Sigmoid colon (tissue), 7 donors: ENCODE results near the gene SFTPB. TPM values are rescaled to one million over a fixed set of nuclear protein-coding genes. Genes with fewer than 3 reads are reported as not detected.
"Not testable (repeated sequence)": the region's sequence is repeated elsewhere in the genome, so short reads cannot be mapped to it uniquely, and the experiment has no call there.

Experiments
- DNase-seq: peaks from one replicate; pipeline ENCODE4 v3.0.0-alpha.2; 2019
- H3K27ac ChIP-seq, 4 donors: fragments of 200-600 bp; sonication (generic); one replicate each; pipeline ENCODE4 v1.5.1; 2016 to 2019; ENCODE audit warnings: mild to moderate bottlenecking in 1 of 4
- H3K27me3 ChIP-seq, 3 donors: fragments of 200-600 bp; sonication (generic); one replicate each; pipeline ENCODE4 v1.5.1; 2019; ENCODE audit warnings: mild to moderate bottlenecking in 1 of 3
- H3K36me3 ChIP-seq, 4 donors: fragments of 200-600 bp; sonication (generic); one replicate each; pipeline ENCODE4 v1.5.1; 2016 to 2019
- H3K4me1 ChIP-seq, 4 donors: fragments of 200-600 bp; sonication (generic); one replicate each; pipeline ENCODE4 v1.5.1; 2017 to 2019
- H3K4me3 ChIP-seq, 4 donors: fragments of 200-600 bp; sonication (generic); one replicate each; pipeline ENCODE4 v1.5.1; 2017 to 2019; ENCODE audit warnings: mild to moderate bottlenecking in 2 of 4, moderate library complexity in 1 of 4
- H3K9me3 ChIP-seq, 4 donors: fragments of 200-600 bp in 3 of 4; sonication (generic) in 3 of 4; one replicate each; pipeline versions ENCODE4 v1.5.1 to v1.6.1; 2013 to 2019
- EP300 ChIP-seq, 4 donors: sonication (generic); formaldehyde crosslinking; IDR thresholded peaks; one replicate each; pipeline ENCODE4 v1.6.1; 2017; ENCODE audit warnings: antibody characterized with exemption in 4 of 4
- POLR2A ChIP-seq, 2 donors: fragments of 450-650 bp; IDR thresholded peaks; one replicate each; pipeline ENCODE4 v1.6.1; 2016; ENCODE audit warnings: antibody characterized with exemption in 2 of 2, mild to moderate bottlenecking in 2 of 2, moderate library complexity in 2 of 2
- POLR2AphosphoS5 ChIP-seq, 4 donors: sonication (generic); formaldehyde crosslinking; IDR thresholded peaks; one replicate each; pipeline ENCODE4 v1.6.1; 2017; ENCODE audit warnings: antibody characterized with exemption in 4 of 4
- WGBS, 2 donors: extraction: QIAGEN DNeasy Blood & Tissue Kit; methylation state at CpG; one replicate each; pipeline ENCODE4 v1.1.7; 2013; 5-methylcytosine and 5-hydroxymethylcytosine counted together
- intact Hi-C: fragments of 100-400 bp; cut with DNase I; formaldehyde crosslinking; loops from one replicate; pipeline ENCODE4 v1.15.1; 2023
- polyA plus RNA-seq, 3 donors: library from polyadenylated mRNA; stranded (reverse); fragments of 200-250 nt; gene quantifications; one replicate each; pipeline ENCODE4 v1.2.3, GENCODE V29; 2013
- total RNA-seq, 4 donors: library from RNA; depleted of rRNA; stranded (reverse); fragments of >200 nt; gene quantifications; one replicate each; pipeline ENCODE4 v1.1.0, GENCODE V29; 2016
- TF ChIP-seq, protein P1 (sequence below), 4 experiments: fragments of 450-650 bp in 3 of 4; fragments of 200-600 bp in 1 of 4; IDR thresholded peaks; one replicate each; pipeline ENCODE4 v1.5.1; 2016 to 2019; ENCODE audit warnings: antibody characterized with exemption in 4 of 4, mild to moderate bottlenecking in 3 of 4, moderate library complexity in 2 of 4
- donor health status: healthy with polysubstance abuse.
- donor health status: Bipolar disorder and iron deficiency.
- donor health status: healthy.

The SFTPB gene
- total and polyA plus RNA-seq, 7 donors = 0.57 to 23.4 TPM; not detected in 5

DNA sequence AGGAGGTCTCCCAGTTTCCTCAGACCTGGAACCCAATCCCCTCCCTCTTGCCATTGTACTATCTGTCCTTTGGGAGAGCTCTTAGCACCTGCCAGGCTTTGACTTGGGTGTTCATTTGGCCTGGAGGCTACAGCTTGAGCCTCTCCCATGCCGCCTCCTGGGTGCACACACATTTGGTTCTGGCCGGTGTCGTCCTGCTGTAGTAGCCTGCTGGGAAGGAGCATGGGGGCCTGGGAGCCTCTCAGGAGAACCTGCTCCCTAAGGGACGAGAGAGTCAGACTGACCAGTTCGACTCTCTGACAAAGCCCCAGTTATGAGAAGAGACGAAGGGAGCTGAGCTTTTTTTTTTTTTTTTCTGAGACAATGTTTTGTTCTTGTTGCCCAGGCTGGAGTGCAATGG is 7.4 kb upstream of the SFTPB start:
- Histone ChIP-seq H3K9me3 (no peaks in the 10 kb centered on the region), H3K4me1 (peaks cover 0 to 12% (median 8%) of the 10 kb centered on the region in 4 donors), H3K36me3 (no peaks in the 10 kb centered on the region), H3K27ac (no peak overlapping the region), H3K4me3 (no peak overlapping the region), H3K27me3 (no peaks in the 10 kb centered on the region)
- 90 to 94% methylated on average over 6 of the region's 6 CpGs for WGBS, 2 donors
- DNase-seq = peak; percentile 55
- intact Hi-C loops = no loop called here
- TF ChIP-seq, protein P1, sequence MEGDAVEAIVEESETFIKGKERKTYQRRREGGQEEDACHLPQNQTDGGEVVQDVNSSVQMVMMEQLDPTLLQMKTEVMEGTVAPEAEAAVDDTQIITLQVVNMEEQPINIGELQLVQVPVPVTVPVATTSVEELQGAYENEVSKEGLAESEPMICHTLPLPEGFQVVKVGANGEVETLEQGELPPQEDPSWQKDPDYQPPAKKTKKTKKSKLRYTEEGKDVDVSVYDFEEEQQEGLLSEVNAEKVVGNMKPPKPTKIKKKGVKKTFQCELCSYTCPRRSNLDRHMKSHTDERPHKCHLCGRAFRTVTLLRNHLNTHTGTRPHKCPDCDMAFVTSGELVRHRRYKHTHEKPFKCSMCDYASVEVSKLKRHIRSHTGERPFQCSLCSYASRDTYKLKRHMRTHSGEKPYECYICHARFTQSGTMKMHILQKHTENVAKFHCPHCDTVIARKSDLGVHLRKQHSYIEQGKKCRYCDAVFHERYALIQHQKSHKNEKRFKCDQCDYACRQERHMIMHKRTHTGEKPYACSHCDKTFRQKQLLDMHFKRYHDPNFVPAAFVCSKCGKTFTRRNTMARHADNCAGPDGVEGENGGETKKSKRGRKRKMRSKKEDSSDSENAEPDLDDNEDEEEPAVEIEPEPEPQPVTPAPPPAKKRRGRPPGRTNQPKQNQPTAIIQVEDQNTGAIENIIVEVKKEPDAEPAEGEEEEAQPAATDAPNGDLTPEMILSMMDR (IDR thresholded peaks at IDR 0.05) = no peak
- TF ChIP-seq EP300 (IDR thresholded peaks at IDR 0.05) = no peak
- no peak for TF ChIP-seq POLR2A (IDR thresholded peaks at IDR 0.05)

DNA sequence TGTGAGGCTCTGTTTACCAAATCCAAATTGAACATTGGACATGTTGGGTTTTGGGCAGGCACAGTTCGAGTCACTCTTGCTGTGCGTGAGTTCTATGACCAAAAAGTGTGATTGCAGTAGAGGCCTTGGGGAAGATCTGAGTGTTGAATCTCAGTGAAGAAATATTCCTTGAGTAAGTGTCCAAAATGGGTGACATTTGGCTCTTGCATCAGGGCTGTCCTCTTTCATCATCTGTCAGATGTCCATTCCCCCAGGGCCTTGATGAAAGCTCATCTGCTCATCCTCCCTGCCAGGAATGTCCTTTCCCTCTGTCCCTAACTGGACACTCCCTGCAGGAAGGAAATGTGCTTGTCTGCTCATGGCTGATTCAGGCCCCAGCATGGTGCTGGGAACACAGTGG is 6.4 kb upstream of the SFTPB start:
- 90 to 91% methylated on average over 2 of the region's 2 CpGs for WGBS, 2 donors
- TF ChIP-seq, protein P1 (IDR thresholded peaks at IDR 0.05) = no peak
- TF ChIP-seq POLR2A (IDR thresholded peaks at IDR 0.05) (no peak), EP300 (IDR thresholded peaks at IDR 0.05) (no peak), POLR2AphosphoS5 (IDR thresholded peaks at IDR 0.05) (no peak)
- peak; percentile 50 for DNase-seq
- no peaks in the 10 kb centered on the region for H3K27me3 ChIP-seq
- H3K9me3 ChIP-seq = no peaks in the 10 kb centered on the region
- H3K27ac ChIP-seq = no peak overlapping the region
- H3K36me3 ChIP-seq = no peaks in the 10 kb centered on the region
- no peak overlapping the region for H3K4me3 ChIP-seq
- intact Hi-C loops = no loop called here
- H3K4me1 ChIP-seq = peaks cover 0 to 11% (median 7%) of the 10 kb centered on the region in 4 donors

DNA sequence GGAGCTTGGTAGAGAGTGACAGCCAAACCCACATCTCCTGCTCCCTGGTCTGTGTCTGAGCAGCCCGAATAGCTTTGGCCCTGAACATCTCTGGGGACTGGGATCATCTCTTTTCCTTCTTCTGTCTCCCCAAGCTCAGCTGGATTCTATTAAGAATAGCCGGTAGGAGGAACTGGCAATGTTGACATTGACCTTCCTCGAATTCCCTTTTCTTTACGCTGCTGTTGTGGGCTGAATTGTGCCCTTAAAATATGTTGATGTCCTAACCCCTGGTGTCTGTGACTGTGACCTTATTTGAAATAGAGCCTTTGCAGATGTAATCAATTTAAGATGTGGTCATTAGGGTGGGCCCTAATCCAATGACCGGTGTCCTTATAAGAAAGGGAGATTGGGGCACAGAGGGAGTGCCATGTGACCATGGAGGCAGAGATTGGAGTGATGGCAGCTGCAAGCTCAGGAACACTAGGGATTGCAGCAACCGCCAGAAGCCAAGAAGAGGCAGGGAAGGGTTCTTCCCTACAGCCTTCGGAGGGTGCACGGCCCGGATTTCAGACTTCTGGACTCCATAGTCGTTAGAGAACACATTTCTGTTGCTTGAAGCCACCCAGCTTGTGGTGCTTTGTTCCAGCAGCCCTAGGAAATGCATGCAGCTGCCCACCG is 5.8 kb upstream of the SFTPB start:
- Histone ChIP-seq H3K4me1 (peaks cover 0 to 5% (median 1%) of the 10 kb centered on the region in 4 donors), H3K4me3 (no peak overlapping the region), H3K27ac (no peak overlapping the region), H3K36me3 (no peaks in the 10 kb centered on the region), H3K9me3 (no peaks in the 10 kb centered on the region), H3K27me3 (no peaks in the 10 kb centered on the region)
- peak; percentile 9 for DNase-seq
- TF ChIP-seq, protein P1 (IDR thresholded peaks at IDR 0.05) = no peak
- TF ChIP-seq POLR2AphosphoS5 (IDR thresholded peaks at IDR 0.05) (no peak), EP300 (IDR thresholded peaks at IDR 0.05) (no peak), POLR2A (IDR thresholded peaks at IDR 0.05) (no peak)
- WGBS, 2 donors = 87% methylated on average over 11 of the region's 11 CpGs
- intact Hi-C loops = no loop called here

DNA sequence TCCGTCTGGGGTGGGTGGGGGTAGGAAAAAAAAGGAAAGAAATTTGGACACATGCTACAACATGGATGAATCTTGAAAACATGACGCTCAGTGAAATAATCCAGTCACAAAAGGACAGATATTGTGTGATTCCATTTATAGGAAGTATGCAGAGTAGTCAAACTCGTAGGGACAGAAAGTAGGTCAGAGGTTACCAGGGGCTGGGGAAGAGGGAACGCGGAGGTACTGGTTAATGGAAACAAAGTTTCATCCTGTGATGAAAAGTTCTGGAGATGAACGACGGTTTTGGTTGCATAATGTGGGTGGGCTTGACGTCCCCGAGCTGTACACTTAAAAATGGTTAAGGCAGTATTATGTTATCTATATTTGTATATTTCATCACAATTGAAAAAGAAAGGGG is 4.5 kb upstream of the SFTPB start:
- Histone ChIP-seq H3K4me1 (no peaks in the 10 kb centered on the region), H3K9me3 (no peaks in the 10 kb centered on the region), H3K27me3 (no peaks in the 10 kb centered on the region), H3K27ac (no peak overlapping the region), H3K4me3 (no peak overlapping the region), H3K36me3 (no peaks in the 10 kb centered on the region)
- DNase-seq = peak; percentile 46
- TF ChIP-seq, protein P1 (IDR thresholded peaks at IDR 0.05) = no peak
- TF ChIP-seq POLR2A (IDR thresholded peaks at IDR 0.05) (no peak), POLR2AphosphoS5 (IDR thresholded peaks at IDR 0.05) (no peak), EP300 (IDR thresholded peaks at IDR 0.05) (no peak)
- intact Hi-C loops = no loop called here
- WGBS, 2 donors = 72 to 73% methylated on average over 9 of the region's 9 CpGs

DNA sequence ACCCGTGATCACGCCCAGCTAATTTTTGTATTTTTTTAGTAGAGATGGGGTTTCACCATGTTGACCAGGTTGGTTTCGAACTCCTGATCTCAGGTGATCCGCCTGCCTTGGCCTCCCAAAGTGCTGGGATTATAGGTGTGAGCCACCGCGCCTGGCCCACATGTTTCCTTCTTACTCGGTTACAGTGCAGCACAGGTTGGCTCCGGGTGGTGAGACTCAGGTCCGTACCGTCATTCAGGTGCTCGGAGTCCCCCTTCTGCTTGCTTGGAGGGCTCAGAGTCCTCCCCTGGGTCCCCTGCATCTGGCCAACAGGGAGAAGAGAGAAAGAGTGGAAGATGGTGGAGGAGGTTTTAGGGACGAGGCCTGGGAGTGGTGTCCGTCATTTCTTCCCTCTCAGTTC is 2.4 kb upstream of the SFTPB start:
- H3K4me3 ChIP-seq, H3K9me3 ChIP-seq, H3K4me1 ChIP-seq, H3K27ac ChIP-seq, H3K36me3 ChIP-seq, H3K27me3 ChIP-seq, intact Hi-C loops: not testable (repeated sequence)
- DNase-seq = peak; percentile 34
- 89 to 94% methylated on average over 13 of the region's 13 CpGs for WGBS, 2 donors
